LNCaP clone FGC (cell line): ENCODE results near the gene FH.

Experiments used
- DNase-seq: peaks from one replicate; pipeline ENCODE4 v3.0.0-alpha.2; 2011; ENCODE audit warnings: low read depth
- H3K4me3 ChIP-seq: 2 replicates; pipeline ENCODE4 v1.5.1; 2011; ENCODE audit warnings: mild to moderate bottlenecking, low read depth, low read length, control low read depth
- CTCF ChIP-seq: IDR thresholded peaks from 2 replicates; pipeline ENCODE4 v1.5.1; 2012; ENCODE audit warnings: mild to moderate bottlenecking; ENCODE audit not compliant: control insufficient read depth, insufficient read depth; ENCODE audit errors: extremely low read depth

Gene FH

DNA sequence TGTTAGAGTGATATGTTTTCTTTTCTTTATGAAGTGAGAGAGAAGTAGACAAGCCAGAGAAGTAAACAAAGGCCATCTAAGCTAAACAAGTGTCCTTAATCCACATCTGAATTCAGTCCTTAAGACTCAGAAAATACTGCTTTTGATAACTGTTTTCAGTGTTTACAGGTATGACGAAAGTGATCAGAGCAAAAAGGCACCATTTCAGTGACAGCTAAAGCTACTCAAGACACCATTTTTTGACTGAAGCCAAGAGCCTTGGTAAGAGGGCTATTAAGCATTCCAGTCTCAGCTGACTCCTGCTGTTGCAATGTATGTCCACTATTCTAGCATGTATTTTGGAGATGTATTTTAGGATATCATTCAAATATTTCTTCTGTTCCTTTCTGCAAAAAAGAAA is 16.7 kb upstream of the FH start:
- no peak for DNase-seq
- TF ChIP-seq CTCF: no peak

GRCh38 chr1:241533326-241534115 is 14.0 kb upstream of the FH start:
- no peak overlapping the region for H3K4me3 ChIP-seq
- DNase-seq: no peak
- no peak for TF ChIP-seq CTCF

More for the DNA sequence above, 16.7 kb upstream of the FH start:
- no peak overlapping the region for H3K4me3 ChIP-seq

- TF ChIP-seq CTCF: no peak
- H3K4me3 ChIP-seq: no peak overlapping the region
- DNase-seq: no peak
Measured at GRCh38 chr1:241532864-241533263, 13.3 kb upstream of the FH start.

GRCh38 chr1:241532162-241532531 is 12.6 kb upstream of the FH start, which contains the start of gene KMO:
Gene KMO (plus strand): TSS chr1:241532378. CDS start chr1:241532445, 67 bp downstream.
- DNase-seq: no peak
- peak within 1 kb of the TSS; percentile 53 for H3K4me3 ChIP-seq
- TF ChIP-seq CTCF: no peak

GRCh38 chr1:241531195-241532161 is 11.9 kb upstream of the FH start:
- peak overlapping the region; percentile 53 for H3K4me3 ChIP-seq
- peak; percentile 46 for DNase-seq
- peak; percentile 55 for TF ChIP-seq CTCF

GRCh38 chr1:241527146-241527545 is 7.6 kb upstream of the FH start:
- TF ChIP-seq CTCF: no peak
- no peak for DNase-seq
- H3K4me3 ChIP-seq: no peak overlapping the region
